PC-9 (cell line): Measurements from ENCODE around the gene TMOD2.

Source experiments
- EZH2 ChIP-seq: fragments of 200-600 bp; sonication (generic); IDR thresholded peaks from 2 replicates; pipeline ENCODE4 v1.8.0; 2017; ENCODE audit warnings: antibody characterized with exemption, low read depth
- TF ChIP-seq, protein P1 (sequence below): fragments of 200-600 bp; sonication (generic); conservative IDR thresholded peaks from 2 replicates; pipeline ENCODE4 v1.6.1; 2017; ENCODE audit warnings: mixed run types, antibody characterized with exemption, mild to moderate bottlenecking, moderate library complexity

DNA sequence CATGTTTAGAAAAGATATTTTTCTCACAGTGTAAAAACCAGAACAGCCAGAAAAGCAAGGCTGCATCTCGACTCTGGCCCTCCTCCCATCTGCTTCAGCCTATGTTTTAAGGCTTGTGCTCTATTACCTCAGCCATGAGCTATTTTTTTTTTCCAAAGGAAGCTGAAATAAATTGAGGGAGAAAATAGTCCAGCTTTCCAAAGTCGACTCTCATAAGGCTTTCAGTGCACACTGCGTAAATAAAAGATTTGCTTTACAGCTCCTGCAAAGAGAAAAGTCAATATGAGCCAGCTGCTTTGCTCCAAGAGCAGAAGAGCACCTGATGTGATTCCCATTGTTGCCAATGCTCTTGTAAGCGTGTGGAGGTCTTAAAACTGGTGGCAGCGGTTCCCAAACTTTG lies 43.4 kb upstream of the TMOD2 start:
- TF ChIP-seq EZH2, result no peak
- TF ChIP-seq, protein P1, sequence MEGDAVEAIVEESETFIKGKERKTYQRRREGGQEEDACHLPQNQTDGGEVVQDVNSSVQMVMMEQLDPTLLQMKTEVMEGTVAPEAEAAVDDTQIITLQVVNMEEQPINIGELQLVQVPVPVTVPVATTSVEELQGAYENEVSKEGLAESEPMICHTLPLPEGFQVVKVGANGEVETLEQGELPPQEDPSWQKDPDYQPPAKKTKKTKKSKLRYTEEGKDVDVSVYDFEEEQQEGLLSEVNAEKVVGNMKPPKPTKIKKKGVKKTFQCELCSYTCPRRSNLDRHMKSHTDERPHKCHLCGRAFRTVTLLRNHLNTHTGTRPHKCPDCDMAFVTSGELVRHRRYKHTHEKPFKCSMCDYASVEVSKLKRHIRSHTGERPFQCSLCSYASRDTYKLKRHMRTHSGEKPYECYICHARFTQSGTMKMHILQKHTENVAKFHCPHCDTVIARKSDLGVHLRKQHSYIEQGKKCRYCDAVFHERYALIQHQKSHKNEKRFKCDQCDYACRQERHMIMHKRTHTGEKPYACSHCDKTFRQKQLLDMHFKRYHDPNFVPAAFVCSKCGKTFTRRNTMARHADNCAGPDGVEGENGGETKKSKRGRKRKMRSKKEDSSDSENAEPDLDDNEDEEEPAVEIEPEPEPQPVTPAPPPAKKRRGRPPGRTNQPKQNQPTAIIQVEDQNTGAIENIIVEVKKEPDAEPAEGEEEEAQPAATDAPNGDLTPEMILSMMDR, result no peak
